ENCODE results near the gene TMEM214. TPM values are rescaled to one million over a fixed set of nuclear protein-coding genes. Genes with fewer than 3 reads are reported as not detected.

The TMEM214 gene
- total RNA-seq, 1 donor from 2014 or later = 103 TPM

DNA sequence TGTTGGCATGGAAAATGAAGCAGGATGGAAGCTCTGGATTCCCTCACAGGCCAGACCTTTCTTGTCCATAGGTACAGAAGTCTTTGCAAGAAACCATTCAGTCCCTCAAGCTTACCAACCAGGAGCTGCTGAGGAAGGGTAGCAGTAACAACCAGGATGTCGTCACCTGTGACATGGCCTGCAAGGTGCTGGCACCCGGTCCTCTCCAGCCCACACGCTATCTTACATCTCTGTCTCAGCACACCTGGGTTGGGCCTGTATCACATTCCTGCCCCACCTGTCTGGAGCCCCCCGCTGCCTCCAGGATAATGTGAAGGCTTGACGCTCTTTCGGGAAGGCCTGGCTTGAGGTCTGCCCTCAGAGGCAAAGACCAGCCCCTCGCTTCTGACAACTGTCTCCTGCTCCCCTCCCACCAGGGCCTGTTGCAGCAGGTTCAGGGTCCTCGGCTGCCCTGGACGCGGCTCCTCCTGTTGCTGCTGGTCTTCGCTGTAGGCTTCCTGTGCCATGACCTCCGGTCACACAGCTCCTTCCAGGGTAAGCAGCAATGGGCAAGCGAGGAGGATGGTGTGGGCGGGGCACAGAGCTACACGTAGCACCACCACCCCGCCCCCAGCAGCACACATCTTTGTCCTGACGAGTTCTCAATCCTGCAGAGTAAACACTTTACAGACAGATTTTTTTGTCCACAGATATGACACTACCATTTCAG is 6.0 kb downstream of the TMEM214 start:
- no peak for DNase-seq (ENCODE audit: low read depth)

DNA sequence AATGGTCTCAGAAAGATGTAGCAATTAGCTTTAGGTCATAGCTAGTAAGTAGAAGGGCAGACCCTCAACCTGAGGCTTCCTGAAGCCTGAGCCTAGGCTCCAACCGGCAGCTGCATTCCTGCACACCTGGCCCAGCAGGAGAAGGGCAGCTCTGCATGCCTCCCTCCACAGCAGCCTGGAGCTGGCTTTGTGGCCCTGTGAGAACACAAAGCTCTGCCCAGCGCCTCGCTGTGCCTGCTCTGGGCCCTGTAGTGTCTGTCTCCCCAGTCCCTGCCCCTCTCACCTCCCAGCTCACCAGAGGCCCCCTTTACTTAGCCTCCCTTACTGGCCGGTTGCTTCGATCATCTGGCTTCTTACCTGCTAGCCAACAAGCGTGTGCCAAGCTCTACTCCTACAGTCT is 6.7 kb downstream of the TMEM214 start:
- no peak for DNase-seq (ENCODE audit: low read depth)

DNA sequence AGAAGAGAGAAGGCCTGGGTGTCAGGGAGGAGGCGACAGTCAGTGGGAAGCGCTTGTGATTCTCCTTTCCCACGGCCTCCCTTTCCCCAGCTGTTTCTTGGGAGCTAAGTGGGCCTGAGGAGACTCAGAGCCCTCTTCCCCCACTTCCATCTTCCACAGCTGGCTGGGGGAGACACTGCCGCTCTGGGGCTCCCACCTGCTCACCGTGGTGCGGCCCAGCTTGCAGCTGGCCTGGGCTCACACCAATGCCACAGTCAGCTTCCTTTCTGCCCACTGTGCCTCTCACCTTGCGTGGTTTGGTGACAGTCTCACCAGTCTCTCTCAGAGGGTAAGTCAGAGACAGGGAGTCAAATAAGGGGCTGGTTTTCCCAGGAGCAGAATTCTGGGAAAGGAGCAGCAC is 7.1 kb downstream of the TMEM214 start:
- DNase-seq (ENCODE audit: low read depth) = no peak

DNA sequence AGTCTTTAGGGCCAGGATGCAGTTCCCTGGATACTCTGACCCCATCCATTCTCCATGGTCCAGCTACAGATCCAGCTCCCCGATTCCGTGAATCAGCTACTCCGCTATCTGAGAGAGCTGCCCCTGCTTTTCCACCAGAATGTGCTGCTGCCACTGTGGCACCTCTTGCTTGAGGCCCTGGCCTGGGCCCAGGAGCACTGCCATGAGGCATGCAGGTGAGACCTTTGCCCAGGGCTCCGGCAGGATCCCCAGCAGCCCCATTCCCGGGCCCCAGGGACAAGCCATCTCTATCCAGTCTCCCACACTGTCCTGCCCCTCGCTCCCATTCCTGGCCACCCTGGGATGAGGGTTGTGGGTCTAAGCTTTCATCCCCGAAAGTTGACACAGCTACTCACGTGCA is 7.5 kb downstream of the TMEM214 start:
- DNase-seq (ENCODE audit: low read depth) = no peak

DNA sequence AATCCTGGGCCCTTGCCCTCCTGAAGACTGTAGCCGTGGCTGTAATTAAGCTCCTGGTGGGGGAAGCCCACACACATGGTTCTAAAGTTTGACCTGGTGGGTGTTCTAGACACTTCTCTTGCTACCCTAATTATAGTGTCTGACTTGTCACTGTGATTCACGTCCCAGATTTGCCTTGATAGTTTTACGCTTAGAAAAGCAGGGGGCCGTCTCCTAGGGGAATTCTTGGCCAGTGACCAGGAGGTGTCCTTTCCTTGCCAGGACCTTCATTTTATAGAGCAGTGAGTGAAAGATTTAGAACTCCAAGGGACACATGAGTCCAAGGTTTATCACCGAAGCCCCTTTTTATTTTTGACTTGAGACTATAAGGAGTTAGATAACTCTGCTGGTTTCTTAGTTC is 9.0 kb downstream of the TMEM214 start:
- peak; percentile 62 for DNase-seq (ENCODE audit: low read depth)

DNA sequence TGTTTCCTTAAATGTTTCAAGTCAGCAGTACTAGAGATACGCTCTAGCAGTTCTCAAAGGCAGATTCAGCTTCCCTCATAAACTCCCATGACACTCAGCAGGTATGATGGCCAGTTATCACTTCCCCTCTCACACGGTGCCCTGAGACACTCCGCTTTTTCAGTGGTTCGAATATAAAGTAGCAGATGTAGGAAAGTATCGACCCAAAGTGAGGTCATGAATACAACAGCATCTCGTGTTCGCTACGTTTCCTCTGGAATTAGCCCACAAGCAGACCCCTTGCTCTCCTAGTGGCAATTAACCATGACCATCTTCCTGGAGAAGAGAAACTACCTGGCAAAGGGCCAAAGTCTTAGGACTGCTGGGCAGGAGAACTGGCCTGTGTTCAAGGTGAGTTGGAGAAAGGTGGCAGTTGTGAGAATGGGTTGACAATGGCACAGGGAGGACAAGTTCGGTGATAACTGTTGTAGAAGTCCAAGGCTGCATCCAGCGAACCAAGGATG is 9.4 kb downstream of the TMEM214 start:
- DNase-seq (ENCODE audit: low read depth) = no peak

DNA sequence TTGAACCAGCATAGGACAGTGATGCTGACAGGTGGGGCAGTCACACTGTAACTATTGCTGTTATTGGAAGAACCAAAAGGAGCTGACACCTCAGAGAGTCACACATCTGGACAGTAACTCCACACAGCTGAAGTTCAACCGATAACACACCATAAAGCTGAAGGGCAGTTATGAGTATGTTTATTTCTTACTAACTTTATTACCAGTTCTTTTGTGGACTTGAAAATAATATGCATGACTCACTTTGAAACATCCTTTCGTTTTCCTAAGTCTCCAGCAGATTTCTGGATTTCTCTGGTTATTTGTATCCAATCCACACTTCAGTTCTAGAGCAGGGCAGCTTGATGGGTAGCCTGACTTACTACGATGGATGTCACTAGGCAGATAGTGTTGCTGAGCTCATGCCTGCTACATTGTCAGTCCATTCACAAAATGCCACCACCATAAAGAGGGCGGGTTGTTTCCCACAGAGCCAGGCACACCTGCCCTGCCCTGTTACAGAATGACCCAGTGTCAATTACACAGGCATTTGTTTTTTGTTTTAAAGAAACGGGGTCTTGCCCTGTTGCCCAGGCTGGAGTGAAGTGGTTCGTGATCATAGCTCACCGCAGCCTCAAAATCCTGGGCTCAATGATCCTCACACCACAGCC is 10.3 kb downstream of the TMEM214 start:
- no peak for DNase-seq (ENCODE audit: low read depth)

DNA sequence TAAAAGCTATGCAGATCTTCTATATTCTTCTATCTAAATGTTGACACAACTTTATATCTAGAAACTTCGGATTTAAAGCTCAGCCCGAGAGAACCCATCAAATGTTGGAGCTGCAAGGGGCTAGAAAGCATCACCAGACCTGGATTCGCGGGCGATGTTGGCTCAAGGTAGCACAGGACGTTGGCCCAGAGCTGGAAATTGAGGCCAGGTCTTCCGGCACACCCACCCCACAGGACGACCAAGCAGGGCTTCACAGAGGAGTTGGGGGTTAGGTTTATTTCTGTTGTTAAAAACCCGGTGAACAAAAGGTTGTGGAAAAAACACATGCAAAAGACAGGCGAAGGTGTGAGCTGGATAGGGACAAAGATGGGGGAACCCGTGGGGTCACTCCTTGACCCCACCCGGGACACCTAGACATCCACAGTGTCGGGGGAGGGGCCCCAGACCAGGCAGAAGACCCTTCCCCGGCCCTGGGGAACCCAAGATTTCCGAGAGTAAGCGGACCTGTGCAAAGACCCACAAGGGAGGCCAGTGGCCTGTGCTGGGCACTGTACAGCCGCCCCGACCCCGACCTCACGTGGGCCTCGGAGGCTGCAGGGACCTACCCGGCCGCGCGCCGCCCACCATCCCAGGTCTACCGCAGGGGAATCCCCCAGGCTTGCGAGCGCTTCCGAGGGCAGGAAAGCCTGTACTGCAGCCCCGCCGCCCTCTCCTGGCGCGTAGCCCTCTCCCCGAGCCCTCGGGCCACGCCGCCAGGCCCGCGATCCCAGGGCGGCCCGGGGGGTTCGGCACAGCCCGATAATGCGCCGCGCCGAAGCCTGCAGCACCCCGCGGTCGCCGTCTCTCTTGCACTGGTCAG is 16.9 kb downstream of the TMEM214 start:
- no peak for DNase-seq (ENCODE audit: low read depth)

DNA sequence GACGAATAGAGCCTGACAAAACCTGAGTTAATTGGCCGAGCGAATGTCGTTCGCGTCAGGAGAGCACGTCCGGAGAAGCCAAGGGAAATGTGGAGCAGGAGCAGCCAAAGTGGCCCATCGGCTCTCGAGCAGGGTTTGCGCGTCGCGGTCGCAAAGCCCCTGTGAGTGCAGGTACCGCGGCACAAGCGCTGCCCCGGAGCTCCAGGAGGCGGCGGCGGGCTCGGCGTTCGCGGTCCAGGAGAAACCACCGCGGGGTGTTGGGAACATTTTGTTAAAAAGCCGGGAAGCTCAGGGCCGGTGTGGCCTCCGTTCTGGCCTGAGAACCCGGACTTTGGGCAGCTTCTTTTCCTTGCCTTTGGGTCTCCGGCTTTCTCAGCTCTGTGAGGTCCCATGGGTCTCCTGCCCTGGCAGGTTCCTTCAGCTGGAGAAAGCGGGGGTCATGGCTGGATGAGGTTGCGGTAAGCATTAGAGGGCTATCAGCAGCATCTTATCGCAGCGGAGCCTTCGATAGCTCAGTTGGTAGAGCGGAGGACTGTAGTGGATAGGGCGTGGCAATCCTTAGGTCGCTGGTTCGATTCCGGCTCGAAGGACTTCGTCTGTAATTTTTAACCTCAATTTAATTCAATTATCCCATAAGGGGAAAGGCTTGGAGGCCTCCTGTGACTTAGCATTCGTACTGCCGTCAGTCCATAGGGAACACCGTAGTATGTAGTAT is 17.7 kb downstream of the TMEM214 start:
- DNase-seq (ENCODE audit: low read depth) = no peak

DNA sequence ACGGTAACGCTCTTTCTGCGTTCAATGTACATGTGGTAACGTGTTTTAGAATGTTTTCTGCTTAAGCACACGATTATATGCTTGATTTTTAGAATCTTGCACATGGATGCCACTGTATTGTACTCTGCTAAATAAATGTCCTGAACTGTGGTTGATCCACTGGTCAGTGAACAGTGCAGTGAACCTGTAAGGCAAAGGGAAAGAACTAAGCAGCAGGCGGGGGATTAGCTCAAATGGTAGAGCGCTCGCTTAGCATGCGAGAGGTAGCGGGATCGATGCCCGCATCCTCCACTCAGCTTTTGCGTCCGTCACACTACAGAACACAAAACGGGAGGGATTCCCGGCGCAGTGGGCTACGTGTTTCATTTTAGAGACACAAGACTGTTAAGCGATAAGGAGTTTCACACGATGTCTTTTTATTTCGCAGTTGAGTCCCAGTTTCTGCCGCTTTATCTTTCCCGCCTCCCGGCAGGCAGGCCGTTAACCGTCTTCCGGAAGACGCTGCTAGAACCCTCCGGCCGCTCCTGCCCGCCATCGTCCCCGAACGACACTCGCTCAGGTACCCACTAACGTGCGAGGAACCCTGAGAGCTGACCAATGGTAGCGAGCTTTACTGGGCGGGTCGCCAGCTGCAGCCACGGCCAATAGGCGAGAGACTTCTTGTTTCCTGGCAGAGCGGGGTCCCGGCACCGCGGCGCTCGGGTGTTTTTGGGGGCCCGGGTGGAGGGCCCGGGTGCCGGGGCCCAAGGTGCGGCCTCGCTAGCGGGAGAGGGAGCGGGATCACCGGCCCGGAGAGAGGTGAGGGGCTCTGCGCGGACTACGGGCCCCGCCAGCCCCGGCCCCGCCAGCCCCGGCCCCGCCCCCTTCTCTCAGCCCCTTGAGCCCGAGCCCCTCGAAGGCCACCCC is 18.5 kb downstream of the TMEM214 start, which contains the start of gene AGBL5:
Gene AGBL5, plus strand, starts transcription at position 673 of the 906 bp plus-strand sequence. CDS start 1,291 bp downstream, outside the sequence.
- peak; percentile 92 for DNase-seq (ENCODE audit: low read depth)

DNA sequence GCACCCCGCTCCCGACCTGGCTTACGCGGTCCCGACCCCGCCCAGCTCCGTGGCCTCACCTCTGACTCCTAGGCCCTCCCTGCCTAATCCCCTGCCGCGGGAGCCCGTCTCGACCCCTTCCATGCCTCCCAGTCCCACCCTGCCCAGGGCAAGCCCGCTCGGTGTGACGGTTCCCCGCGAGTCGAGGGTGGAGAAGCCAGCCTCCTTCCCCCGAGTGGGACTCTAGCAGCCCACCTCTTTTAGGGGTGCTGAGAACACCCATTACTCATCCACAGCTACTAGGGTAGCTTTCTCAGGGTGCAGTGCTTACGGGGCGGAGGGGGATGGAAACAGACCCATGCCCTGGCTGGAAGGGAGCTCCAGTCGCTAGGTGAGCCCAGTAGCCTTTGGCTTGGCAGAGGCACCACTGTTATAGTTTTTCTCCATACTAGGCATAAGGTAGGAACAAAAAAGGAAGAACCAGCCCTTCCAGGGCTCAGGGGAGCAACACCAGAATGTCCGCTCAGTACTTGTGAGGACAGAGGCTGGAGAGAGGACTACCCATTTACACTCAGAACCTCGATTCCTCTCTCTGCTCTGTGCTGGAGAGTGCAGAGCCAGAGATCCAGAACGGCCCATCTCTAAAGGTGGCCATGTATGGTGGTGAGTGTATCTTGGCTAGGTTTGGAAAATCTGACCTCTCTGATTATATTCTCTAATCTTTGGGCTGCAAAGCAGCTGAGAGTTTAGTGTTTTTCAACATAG is 19.3 kb downstream of the TMEM214 start:
- DNase-seq (ENCODE audit: low read depth) = peak; percentile 8

DNA sequence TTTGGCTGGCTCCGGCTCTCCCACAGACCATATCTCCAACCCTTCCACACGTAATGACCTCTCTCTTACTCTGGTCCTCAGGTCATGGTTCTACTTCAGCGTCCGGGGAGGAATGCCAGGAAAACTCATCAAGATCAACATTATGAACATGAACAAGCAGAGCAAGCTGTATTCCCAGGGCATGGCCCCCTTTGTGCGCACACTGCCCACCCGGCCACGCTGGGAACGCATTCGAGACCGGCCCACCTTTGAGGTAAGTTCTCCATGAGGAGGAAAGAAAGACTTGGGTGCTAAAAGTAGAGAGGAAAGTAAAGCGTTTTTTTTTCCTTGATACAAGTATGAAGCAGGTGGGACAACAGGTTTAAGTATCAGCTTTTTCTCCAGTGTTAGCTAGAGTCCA is 20.6 kb downstream of the TMEM214 start:
- DNase-seq (ENCODE audit: low read depth) = no peak

DNA sequence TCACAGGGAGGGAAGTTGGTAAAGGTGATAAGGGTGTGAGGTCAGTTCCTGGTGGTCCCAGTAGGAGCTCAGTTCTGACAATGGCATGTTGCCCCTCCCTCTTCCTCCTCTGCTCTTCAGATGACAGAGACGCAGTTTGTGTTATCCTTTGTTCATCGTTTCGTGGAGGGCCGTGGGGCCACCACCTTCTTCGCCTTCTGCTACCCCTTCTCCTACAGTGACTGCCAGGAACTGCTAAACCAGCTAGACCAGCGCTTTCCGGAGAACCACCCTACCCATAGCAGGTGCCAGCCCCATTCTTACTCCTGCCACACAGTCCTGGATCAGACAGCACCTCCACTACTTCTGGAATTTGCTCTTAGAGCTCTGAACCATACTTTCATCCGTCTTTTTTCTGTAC is 21.0 kb downstream of the TMEM214 start:
- no peak for DNase-seq (ENCODE audit: low read depth)

DNA sequence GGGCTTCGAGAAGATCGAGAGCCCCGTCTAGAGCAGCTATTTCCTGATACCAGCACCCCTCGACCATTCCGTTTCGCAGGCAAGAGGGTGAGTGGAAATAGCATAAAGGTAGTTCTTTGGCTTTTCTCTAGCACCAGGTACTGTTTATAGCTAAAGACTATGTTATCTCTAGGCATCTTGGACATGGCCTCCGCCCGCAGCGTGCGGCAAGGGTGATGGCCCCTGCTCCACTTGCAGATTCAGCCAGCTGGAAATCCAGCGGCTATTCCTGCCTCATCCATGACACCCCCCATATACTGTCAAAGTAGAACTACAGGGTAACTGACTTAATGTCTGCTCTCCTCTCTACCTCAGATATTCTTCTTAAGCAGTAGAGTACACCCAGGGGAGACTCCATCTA is 22.0 kb downstream of the TMEM214 start:
- no peak for DNase-seq (ENCODE audit: low read depth)

DNA sequence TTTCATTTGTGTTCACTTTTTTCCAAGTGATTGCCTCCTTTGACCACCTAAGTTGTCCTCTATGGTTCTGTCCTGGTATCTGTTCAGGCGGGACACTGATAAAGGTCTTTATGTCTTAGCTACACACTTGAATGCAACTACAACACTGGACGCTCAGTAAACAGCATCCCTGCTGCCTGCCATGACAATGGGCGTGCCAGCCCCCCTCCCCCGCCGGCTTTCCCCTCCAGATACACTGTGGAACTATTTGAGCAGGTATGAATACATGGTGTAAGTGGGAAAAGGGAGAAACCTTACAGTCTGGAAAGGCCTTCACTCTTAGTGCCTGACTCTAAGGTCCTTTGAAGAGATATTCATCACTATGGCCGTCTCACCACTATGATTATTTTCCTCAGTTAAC is 24.4 kb downstream of the TMEM214 start:
- DNase-seq (ENCODE audit: low read depth) = no peak

DNA sequence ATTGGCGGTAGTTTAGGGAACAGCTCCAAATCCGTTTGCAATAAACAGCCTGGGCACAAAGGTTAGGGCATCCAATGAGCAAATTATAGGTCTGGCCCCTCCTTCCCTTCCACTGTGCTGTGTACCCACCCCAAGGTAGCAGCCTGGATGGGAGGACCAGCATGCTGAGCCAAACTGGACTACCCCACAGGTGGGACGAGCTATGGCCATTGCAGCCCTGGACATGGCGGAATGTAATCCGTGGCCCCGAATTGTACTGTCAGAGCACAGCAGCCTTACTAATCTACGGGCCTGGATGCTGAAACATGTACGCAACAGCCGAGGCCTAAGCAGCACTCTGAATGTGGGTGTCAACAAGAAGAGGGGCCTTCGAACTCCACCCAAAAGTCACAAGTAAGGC is 25.4 kb downstream of the TMEM214 start:
- no peak for DNase-seq (ENCODE audit: low read depth)

DNA sequence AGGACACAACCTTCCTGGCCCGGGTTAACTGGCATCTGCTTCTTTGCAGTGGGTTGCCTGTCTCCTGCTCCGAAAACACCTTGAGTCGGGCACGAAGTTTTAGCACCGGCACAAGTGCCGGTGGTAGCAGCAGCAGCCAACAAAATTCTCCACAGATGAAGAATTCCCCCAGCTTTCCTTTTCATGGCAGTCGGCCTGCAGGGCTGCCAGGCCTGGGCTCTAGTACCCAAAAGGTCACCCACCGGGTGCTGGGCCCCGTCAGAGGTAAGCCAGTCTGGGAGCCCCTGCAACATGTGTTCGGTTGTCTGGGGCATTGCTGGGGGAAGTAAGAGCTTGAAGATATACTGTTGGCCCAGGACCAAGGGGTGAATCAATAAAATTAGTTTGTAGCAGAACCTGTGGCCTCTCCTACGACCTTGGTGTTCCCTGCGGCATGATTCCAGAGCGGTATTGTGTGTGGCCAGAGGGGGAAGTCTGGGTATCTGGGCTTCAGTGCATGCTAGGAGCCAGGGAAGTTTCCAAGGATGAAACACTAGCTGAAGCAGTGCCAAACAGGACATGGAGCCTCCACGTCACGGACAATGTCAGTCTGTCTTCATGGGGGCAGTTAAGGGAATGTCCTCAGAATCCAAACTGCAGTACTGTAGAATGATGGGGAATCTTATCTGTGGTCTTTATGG is 26.5 kb downstream of the TMEM214 start:
- DNase-seq (ENCODE audit: low read depth) = no peak

DNA sequence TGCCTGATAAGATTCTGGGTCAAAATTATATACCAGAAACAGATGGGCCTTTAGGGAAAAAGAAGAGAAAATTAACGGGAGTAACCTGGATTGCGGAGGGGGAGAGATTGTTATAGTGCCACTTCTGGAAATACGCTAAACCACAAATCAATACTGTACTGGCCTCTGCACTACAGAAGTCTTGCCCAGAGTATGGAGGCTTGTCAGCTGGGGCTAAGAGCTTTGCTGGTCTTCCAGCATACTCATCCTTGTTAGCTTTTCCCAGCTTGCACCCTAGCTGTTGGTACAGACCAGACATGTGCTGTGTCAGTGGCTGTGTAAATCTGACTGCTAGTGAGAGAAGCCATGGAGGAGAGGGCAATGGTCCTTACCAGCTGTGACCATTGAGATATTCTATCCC is 27.6 kb downstream of the TMEM214 start:
- DNase-seq (ENCODE audit: low read depth) = no peak

DNA sequence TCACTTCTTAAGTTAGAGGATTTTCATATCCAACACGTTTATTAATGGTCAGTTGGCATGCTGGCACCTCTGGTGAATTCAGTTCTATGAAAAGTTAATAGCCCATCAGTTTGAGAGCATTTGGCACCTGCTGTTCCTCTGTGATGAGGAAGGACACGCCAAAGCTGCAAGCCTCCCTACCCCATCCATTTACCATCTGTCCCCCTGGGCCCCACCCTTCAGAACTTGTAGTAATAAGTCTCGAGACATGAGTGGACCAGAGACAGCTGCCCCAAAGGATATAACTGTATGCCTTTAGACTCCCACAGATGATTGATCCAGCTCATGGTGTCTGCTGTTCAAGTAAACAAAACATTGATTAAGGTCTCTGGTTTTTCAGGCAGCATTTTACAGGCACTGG is 32.4 kb downstream of the TMEM214 start:
- DNase-seq (ENCODE audit: low read depth) = no peak
